ENCODE measurements around the gene ZIK1.

Gene ZIK1

GRCh38 chr19:57572415-57572947, 11.5 kb upstream of the ZIK1 start:
- no peak for TF ChIP-seq CTCF (IDR thresholded peaks at IDR 0.05; ENCODE audit: low read depth, low read length)
- no peak overlapping the region for H3K4me3 ChIP-seq (replicated peaks in 1 of 2; ENCODE audit: low read depth in 2 of 2, low read length in 2 of 2)
- DNase-seq (ENCODE audit: low read depth in 2 of 2) = no peak

- H3K4me3 ChIP-seq (replicated peaks in 1 of 2; ENCODE audit: low read depth in 2 of 2, low read length in 2 of 2) = no peak overlapping the region
- no peak for DNase-seq (ENCODE audit: low read depth in 2 of 2)
- no peak for TF ChIP-seq CTCF (IDR thresholded peaks at IDR 0.05; ENCODE audit: low read depth, low read length)
Observed at GRCh38 chr19:57576661-57577060, 7.3 kb upstream of the ZIK1 start.

DNA sequence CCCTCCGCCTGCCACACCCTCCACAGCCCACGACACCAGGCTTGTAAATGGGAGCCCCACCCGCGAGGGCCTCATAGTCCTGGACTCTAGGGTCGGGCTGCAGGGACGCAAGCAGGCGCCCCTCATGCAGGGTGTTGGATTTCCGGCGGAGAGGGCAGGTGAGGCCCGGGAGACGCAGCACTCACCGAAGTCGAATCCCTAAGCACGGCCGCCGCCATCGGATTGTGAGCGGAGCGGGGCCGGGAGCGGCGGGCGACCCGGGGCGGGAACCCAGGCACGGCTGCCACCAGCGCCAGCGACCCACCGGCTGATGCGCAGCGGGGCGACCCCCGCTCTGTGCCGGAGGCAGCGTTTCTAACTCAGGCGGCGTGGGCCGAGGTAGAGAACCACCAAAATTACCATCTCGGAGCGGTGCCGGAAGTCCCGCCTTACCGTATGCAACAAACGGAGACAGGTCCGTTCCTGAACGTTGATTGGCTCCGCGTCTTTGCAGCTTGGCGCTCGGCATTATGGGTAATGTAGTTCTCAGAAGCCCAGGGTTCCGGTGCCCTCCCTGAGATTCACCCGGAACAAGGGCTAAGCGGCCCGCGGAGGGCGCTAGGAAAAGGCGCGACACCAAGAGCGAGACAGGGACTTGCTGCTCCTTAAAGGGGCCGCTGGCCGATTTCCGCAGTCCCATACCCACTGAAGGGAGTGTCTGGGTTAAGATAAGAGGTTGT, 5.3 kb upstream of the ZIK1 start, which contains the start of gene ZNF416:
Gene ZNF416 (minus strand): TSS at position 425 of the 719 bp plus-strand sequence. CDS start 207 bp downstream, at position 218.
- H3K4me3 ChIP-seq (replicated peaks in 1 of 2; ENCODE audit: low read depth in 2 of 2, low read length in 2 of 2) = peak within 1 kb of the TSS; percentile 87 to 95
- peak; percentile 99 for DNase-seq (ENCODE audit: low read depth in 2 of 2)
- peak; percentile 7 for TF ChIP-seq CTCF (IDR thresholded peaks at IDR 0.05; ENCODE audit: low read depth, low read length)

- H3K4me3 ChIP-seq (replicated peaks in 1 of 2; ENCODE audit: low read depth in 2 of 2, low read length in 2 of 2) = peak overlapping the region in 1 of 2 donors; percentile 76
Observed at GRCh38 chr19:57583104-57583520, 833 bp upstream of the ZIK1 start.

GRCh38 chr19:57587529-57587928, 3.6 kb downstream of the ZIK1 start:
- DNase-seq (ENCODE audit: low read depth in 2 of 2) = peak in 1 of 2 donors; percentile 93
- no peak for TF ChIP-seq CTCF (IDR thresholded peaks at IDR 0.05; ENCODE audit: low read depth, low read length)
- no peak overlapping the region for H3K4me3 ChIP-seq (replicated peaks in 1 of 2; ENCODE audit: low read depth in 2 of 2, low read length in 2 of 2)

More at GRCh38 chr19:57583104-57583520, 833 bp upstream of the ZIK1 start:
- no peak for DNase-seq (ENCODE audit: low read depth in 2 of 2)
- no peak for TF ChIP-seq CTCF (IDR thresholded peaks at IDR 0.05; ENCODE audit: low read depth, low read length)

- no peak for DNase-seq (ENCODE audit: low read depth in 2 of 2)
- peak overlapping the region; percentile 87 to 89 for H3K4me3 ChIP-seq (replicated peaks in 1 of 2; ENCODE audit: low read depth in 2 of 2, low read length in 2 of 2)
- no peak for TF ChIP-seq CTCF (IDR thresholded peaks at IDR 0.05; ENCODE audit: low read depth, low read length)
Observed at GRCh38 chr19:57599377-57599760, 15.4 kb downstream of the ZIK1 start.

Measured in cardiac fibroblast (primary cell).